ENCODE measurements around the gene RAP1GAP2.
A peak's percentile ranks its signal among the peaks of the same experiment; 100 is the strongest.

Gene RAP1GAP2

GRCh38 chr17:2822358-2822757 lies 26.1 kb downstream of the RAP1GAP2 start:
- Histone ChIP-seq H3K4me3 (ENCODE audit: low read depth, low read length, poor library complexity, severe bottlenecking) (no peak overlapping the region), H3K79me2 (ENCODE audit: insufficient read depth, low read length) (no peaks in the 10 kb centered on the region), H3K4me1 (ENCODE audit: insufficient read depth, low read length, severe bottlenecking) (no peaks in the 10 kb centered on the region), H3K27me3 (ENCODE audit: insufficient read depth, low read length) (no peaks in the 10 kb centered on the region), H3K9ac (ENCODE audit: low read length) (no peak overlapping the region), H4K20me1 (ENCODE audit: insufficient read depth, low read length) (no peaks in the 10 kb centered on the region), H2AFZ (ENCODE audit: low read length) (no peak overlapping the region), H3K9me3 (ENCODE audit: low read length) (no peaks in the 10 kb centered on the region), H3K36me3 (ENCODE audit: insufficient read depth, low read length) (no peaks in the 10 kb centered on the region), H3K9me2 (ENCODE audit: low read depth, low read length) (no peaks in the 10 kb centered on the region), H3K27ac (ENCODE audit: low read depth, low read length, poor library complexity, severe bottlenecking) (no peak overlapping the region), H3K4me2 (ENCODE audit: low read length) (no peak overlapping the region), H3F3A (ENCODE audit: insufficient read depth, low read length) (no peaks in the 10 kb centered on the region)
- TF ChIP-seq CTCF (IDR thresholded peaks at IDR 0.05; ENCODE audit: low read length) (no peak), EZH2 (IDR thresholded peaks at IDR 0.05; ENCODE audit: borderline replicate concordance, low read length) (no peak)

- no peak overlapping the region for H3K4me2 ChIP-seq (ENCODE audit: low read length)
- H3K4me1 ChIP-seq (ENCODE audit: insufficient read depth, low read length, severe bottlenecking), result no peaks in the 10 kb centered on the region
- H3K9ac ChIP-seq (ENCODE audit: low read length), result no peak overlapping the region
- no peaks in the 10 kb centered on the region for H3F3A ChIP-seq (ENCODE audit: insufficient read depth, low read length)
- no peak overlapping the region for H3K4me3 ChIP-seq (ENCODE audit: low read depth, low read length, poor library complexity, severe bottlenecking)
- H4K20me1 ChIP-seq (ENCODE audit: insufficient read depth, low read length), result no peaks in the 10 kb centered on the region
- TF ChIP-seq EZH2 (IDR thresholded peaks at IDR 0.05; ENCODE audit: borderline replicate concordance, low read length) (no peak), CTCF (IDR thresholded peaks at IDR 0.05; ENCODE audit: low read length) (no peak)
- no peaks in the 10 kb centered on the region for H3K9me3 ChIP-seq (ENCODE audit: low read length)
- H3K27me3 ChIP-seq (ENCODE audit: insufficient read depth, low read length), result no peaks in the 10 kb centered on the region
- H3K79me2 ChIP-seq (ENCODE audit: insufficient read depth, low read length), result no peaks in the 10 kb centered on the region
- H2AFZ ChIP-seq (ENCODE audit: low read length), result no peak overlapping the region
- no peaks in the 10 kb centered on the region for H3K9me2 ChIP-seq (ENCODE audit: low read depth, low read length)
- H3K27ac ChIP-seq (ENCODE audit: low read depth, low read length, poor library complexity, severe bottlenecking), result no peak overlapping the region
- H3K36me3 ChIP-seq (ENCODE audit: insufficient read depth, low read length), result no peaks in the 10 kb centered on the region
These were observed 29.2 kb downstream of the RAP1GAP2 start for GRCh38 chr17:2825253-2825970.

GRCh38 chr17:2828397-2829038 lies 32.3 kb downstream of the RAP1GAP2 start:
- TF ChIP-seq CTCF (IDR thresholded peaks at IDR 0.05; ENCODE audit: low read length) (peak; percentile 78), EZH2 (IDR thresholded peaks at IDR 0.05; ENCODE audit: borderline replicate concordance, low read length) (no peak)
- Histone ChIP-seq H3F3A (ENCODE audit: insufficient read depth, low read length) (no peaks in the 10 kb centered on the region), H3K4me1 (ENCODE audit: insufficient read depth, low read length, severe bottlenecking) (no peaks in the 10 kb centered on the region), H3K27ac (ENCODE audit: low read depth, low read length, poor library complexity, severe bottlenecking) (no peak overlapping the region), H3K9me3 (ENCODE audit: low read length) (no peaks in the 10 kb centered on the region), H3K9me2 (ENCODE audit: low read depth, low read length) (no peaks in the 10 kb centered on the region), H3K79me2 (ENCODE audit: insufficient read depth, low read length) (no peaks in the 10 kb centered on the region), H3K27me3 (ENCODE audit: insufficient read depth, low read length) (no peaks in the 10 kb centered on the region), H3K4me3 (ENCODE audit: low read depth, low read length, poor library complexity, severe bottlenecking) (no peak overlapping the region), H2AFZ (ENCODE audit: low read length) (no peak overlapping the region), H3K9ac (ENCODE audit: low read length) (no peak overlapping the region), H3K36me3 (ENCODE audit: insufficient read depth, low read length) (no peaks in the 10 kb centered on the region), H3K4me2 (ENCODE audit: low read length) (no peak overlapping the region), H4K20me1 (ENCODE audit: insufficient read depth, low read length) (no peaks in the 10 kb centered on the region)

Data from OCI-LY1 (cell line).